Mammary epithelial cell (primary cell): ENCODE measurements around the gene HSPA9.

Experiments
- CTCF ChIP-seq, 2 donors: IDR thresholded peaks in 1 of 2; conservative IDR thresholded peaks in 1 of 2; 2 replicates each; pipeline ENCODE4 v1.5.1; 2011 to 2012; ENCODE audit warnings: inconsistent platforms in 2 of 2, low read length in 2 of 2, mild to moderate bottlenecking in 2 of 2, control low read depth in 1 of 2, low read depth in 1 of 2; ENCODE audit not compliant: insufficient read depth in 1 of 2; ENCODE audit errors: extremely low read depth in 1 of 2
- EZH2 ChIP-seq: IDR thresholded peaks from 2 replicates; pipeline ENCODE4 v1.6.1; 2012; ENCODE audit warnings: low read length, inconsistent platforms, borderline replicate concordance

GRCh38 chr5:138596105-138596881 lies 21.1 kb upstream of the HSPA9 start:
- TF ChIP-seq CTCF (conservative IDR thresholded peaks at IDR 0.05 in 1 of 2, IDR thresholded peaks at IDR 0.05 in 1 of 2; ENCODE audit: extremely low read depth in 1 of 2, insufficient read depth in 1 of 2, low read depth in 1 of 2, low read length in 2 of 2) (no peak), EZH2 (no peak)
